ENCODE data around the gene APAF1. TPM values are rescaled to one million over a fixed set of nuclear protein-coding genes. Genes with fewer than 3 reads are reported as not detected.
"Not testable (repeated sequence)": the region's sequence is repeated elsewhere in the genome, so short reads cannot be mapped to it uniquely, and the experiment has no call there.

The APAF1 gene
- total RNA-seq, 1 donor from 2014 or later: 24.3 TPM

GRCh38 chr12:98752726-98753125 lies 107.6 kb downstream of the APAF1 start:
- Histone ChIP-seq H3K4me3 (no peak overlapping the region), H3K36me3 (no peaks in the 10 kb centered on the region), H3K27ac (no peak overlapping the region), H3K27me3 (ENCODE audit: low read depth) (no peaks in the 10 kb centered on the region), H3K9me3 (no peaks in the 10 kb centered on the region), H3K4me1 (no peaks in the 10 kb centered on the region)
- intact Hi-C loops (cut with DNase I): no loop called here
- DNase-seq: no peak
- ATAC-seq: no peak
- TF ChIP-seq, protein P1, sequence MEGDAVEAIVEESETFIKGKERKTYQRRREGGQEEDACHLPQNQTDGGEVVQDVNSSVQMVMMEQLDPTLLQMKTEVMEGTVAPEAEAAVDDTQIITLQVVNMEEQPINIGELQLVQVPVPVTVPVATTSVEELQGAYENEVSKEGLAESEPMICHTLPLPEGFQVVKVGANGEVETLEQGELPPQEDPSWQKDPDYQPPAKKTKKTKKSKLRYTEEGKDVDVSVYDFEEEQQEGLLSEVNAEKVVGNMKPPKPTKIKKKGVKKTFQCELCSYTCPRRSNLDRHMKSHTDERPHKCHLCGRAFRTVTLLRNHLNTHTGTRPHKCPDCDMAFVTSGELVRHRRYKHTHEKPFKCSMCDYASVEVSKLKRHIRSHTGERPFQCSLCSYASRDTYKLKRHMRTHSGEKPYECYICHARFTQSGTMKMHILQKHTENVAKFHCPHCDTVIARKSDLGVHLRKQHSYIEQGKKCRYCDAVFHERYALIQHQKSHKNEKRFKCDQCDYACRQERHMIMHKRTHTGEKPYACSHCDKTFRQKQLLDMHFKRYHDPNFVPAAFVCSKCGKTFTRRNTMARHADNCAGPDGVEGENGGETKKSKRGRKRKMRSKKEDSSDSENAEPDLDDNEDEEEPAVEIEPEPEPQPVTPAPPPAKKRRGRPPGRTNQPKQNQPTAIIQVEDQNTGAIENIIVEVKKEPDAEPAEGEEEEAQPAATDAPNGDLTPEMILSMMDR (IDR thresholded peaks at IDR 0.05): no peak

- intact Hi-C loops (cut with DNase I): no loop called here
Observed at GRCh38 chr12:98754095-98754494, 109.0 kb downstream of the APAF1 start.

GRCh38 chr12:98755855-98756254 lies 110.8 kb downstream of the APAF1 start:
- H3K4me3 ChIP-seq; H3K27me3 ChIP-seq (ENCODE audit: low read depth); H3K4me1 ChIP-seq; ATAC-seq; DNase-seq; H3K9me3 ChIP-seq; H3K27ac ChIP-seq; intact Hi-C loops (cut with DNase I); H3K36me3 ChIP-seq: not testable (repeated sequence)

More at GRCh38 chr12:98754095-98754494, 109.0 kb downstream of the APAF1 start:
- Histone ChIP-seq H3K9me3 (no peaks in the 10 kb centered on the region), H3K36me3 (no peaks in the 10 kb centered on the region), H3K27me3 (ENCODE audit: low read depth) (no peaks in the 10 kb centered on the region), H3K27ac (no peak overlapping the region), H3K4me3 (no peak overlapping the region), H3K4me1 (no peaks in the 10 kb centered on the region)
- no peak for ATAC-seq
- DNase-seq: no peak
- TF ChIP-seq, protein P1 (IDR thresholded peaks at IDR 0.05): no peak

- Histone ChIP-seq H3K27me3 (ENCODE audit: low read depth) (no peaks in the 10 kb centered on the region), H3K36me3 (no peaks in the 10 kb centered on the region), H3K9me3 (no peaks in the 10 kb centered on the region), H3K4me1 (no peaks in the 10 kb centered on the region), H3K4me3 (no peak overlapping the region), H3K27ac (no peak overlapping the region)
- ATAC-seq (no peak), DNase-seq (no peak)
- intact Hi-C loops (cut with DNase I): no loop called here
- TF ChIP-seq, protein P1 (IDR thresholded peaks at IDR 0.05): no peak
Observed at GRCh38 chr12:98757455-98757854, 112.4 kb downstream of the APAF1 start.

GRCh38 chr12:98758331-98758730 lies 113.2 kb downstream of the APAF1 start:
- Histone ChIP-seq H3K27ac (no peak overlapping the region), H3K4me3 (no peak overlapping the region), H3K9me3 (no peaks in the 10 kb centered on the region), H3K27me3 (ENCODE audit: low read depth) (no peaks in the 10 kb centered on the region), H3K4me1 (no peaks in the 10 kb centered on the region), H3K36me3 (no peaks in the 10 kb centered on the region)
- ATAC-seq (no peak), DNase-seq (no peak)
- TF ChIP-seq, protein P1 (IDR thresholded peaks at IDR 0.05): no peak
- intact Hi-C loops (cut with DNase I): no loop called here

GRCh38 chr12:98763656-98764055 lies 118.6 kb downstream of the APAF1 start:
- H3K27ac ChIP-seq: no peak overlapping the region
- ATAC-seq: no peak
- no peak overlapping the region for H3K4me3 ChIP-seq
- intact Hi-C loops (cut with DNase I): no loop called here
- H3K9me3 ChIP-seq: no peaks in the 10 kb centered on the region
- no peaks in the 10 kb centered on the region for H3K36me3 ChIP-seq
- no peaks in the 10 kb centered on the region for H3K27me3 ChIP-seq (ENCODE audit: low read depth)
- no peak for DNase-seq
- H3K4me1 ChIP-seq: no peaks in the 10 kb centered on the region
- TF ChIP-seq, protein P1 (IDR thresholded peaks at IDR 0.05): no peak

Measured in lower lobe of right lung (tissue), 2 donors.